ENCODE data around the gene HJV.
"Not testable (repeated sequence)": the region's sequence is repeated elsewhere in the genome, so short reads cannot be mapped to it uniquely, and the experiment has no call there.

HJV gene

DNA sequence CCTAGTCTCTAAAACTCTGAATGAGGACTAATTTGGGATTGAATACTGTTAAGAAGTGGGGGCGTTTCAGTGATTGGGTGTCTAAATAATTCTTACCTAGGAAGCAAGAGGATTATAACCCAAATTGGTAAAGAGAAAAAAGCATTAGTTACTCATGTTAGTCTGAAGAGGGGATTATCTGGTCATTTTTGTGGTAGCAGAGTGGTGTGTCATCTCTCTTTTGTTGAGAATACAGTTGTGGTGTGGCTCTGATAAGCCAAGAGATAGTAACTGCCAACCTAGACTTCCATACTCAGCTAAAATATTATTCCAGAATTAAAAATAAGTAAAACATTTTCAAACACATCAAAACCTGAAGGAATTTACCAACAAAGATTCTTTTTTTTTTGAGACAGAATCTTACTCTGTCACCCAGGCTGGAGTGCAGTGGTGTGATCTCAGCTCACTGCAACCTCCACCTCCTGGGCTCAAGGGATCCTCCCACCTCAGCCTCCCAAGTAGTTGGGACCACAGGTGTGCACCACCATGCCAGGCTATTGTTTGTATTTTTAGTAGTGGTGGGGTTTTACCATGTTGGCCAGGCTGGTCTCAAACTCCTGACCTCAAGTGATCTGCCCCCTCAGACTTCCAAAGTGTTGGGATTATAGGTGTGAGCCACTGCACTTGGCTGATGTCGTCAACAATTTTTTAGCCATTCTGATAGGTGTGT, 4.4 kb upstream of the HJV start:
- H3K27ac ChIP-seq, H3K4me3 ChIP-seq: not testable (repeated sequence)

DNA sequence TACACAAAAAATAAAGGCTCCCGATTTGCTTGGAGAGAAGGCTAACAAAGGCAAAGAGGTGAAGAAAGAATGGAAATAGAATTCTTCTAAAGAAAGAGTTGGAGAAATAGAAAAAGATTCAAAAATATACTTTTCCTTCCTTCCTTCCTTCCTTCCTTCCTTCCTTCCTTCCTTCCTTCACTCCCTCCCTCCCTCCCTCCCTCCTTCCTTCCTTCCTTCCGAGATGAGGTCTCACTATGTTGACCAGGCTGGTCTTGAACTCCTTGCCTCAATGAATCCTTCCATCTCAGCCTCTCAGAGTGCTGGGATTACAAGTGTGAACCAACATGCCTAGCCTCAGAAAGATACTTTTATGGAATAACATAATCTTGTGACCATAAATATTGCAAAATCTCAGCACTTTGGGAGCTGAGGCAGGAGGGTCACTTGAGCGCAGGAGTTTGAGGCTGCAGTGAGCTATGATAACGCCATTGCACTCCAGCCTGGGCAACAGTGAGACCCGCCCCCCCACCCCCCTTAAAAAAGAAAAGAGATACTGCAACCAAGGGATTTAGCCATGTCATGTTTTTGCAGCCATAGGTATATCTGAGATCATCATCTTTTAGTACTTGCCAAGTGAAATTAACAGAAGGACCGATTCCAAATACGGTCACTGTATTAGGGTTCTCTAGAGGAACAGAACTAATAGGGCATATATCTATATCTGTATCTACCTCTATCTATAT, 1.0 kb upstream of the HJV start:
- Histone ChIP-seq H3K4me3 (no peak overlapping the region), H3K27ac (no peak overlapping the region)

DNA sequence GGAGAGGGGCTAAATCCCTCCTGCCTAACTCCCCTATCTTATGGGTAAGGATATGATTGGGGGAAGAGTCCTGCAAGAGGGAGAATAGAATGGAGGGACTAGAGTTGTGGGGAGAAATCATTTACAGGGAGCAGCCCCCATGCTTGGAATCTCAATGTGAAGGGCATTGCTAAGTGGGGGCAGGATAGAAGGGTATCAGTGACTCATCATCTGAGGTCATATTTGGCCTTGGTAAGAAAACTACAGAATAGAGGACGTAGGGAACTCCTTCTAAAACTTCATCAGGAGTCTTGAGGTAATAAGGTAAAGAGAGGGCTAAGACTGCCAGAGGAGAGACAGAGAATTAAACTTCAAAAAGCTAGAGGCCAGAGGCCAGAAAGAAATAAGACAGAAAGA, 487 bp downstream of the HJV start:
- no peak overlapping the region for H3K27ac ChIP-seq
- no peak overlapping the region for H3K4me3 ChIP-seq

GRCh38 chr1:146020058-146021049, 1.2 kb downstream of the HJV start:
- Histone ChIP-seq H3K4me3 (no peak overlapping the region), H3K27ac (no peak overlapping the region)

DNA sequence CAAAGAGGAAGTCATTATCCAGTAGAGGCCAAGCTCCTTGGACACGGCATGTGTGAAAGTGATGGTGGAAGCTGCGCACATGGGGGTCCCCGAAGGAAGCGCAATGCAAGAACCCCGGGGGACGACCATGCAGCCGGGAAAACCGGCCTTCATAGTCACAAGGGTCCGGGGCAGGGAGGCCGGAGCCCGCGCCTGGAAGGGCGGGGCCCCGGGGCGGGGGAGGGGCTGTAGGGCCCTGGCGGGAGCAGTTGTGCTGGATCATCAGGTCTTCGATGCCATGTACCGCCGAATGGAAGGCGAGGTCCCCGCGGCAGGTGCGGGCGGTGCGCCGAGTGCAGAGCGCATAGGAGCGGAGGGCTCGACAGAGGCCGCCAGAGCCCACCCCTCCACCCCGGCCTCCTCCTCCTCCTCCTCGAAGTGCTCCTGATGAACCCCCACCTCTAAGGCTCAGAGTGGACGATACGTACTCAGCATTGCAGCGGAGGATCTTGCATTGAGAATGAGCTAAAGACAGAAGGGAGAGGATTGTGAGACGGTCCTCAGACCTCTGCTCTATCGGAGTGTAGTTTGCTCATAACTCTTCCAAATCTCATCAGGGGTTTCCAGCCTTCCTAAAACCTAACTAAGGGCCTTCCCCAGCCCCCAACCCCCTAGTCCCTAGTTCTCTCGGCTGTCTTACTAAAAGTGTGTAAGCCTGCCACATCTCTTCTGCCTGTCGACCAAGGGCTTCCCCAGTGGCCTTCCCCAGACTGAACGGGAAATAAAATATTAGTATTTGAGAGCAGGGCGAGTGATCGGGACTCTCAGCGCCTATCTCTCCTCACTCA, 2.1 kb downstream of the HJV start:
- Histone ChIP-seq H3K27ac (no peak overlapping the region), H3K4me3 (peak overlapping the region in 1 of 7 experiments; percentile 8)

GRCh38 chr1:146016891-146017290, 4.6 kb downstream of the HJV start:
- no peak overlapping the region for H3K4me3 ChIP-seq
- H3K27ac ChIP-seq = no peak overlapping the region

DNA sequence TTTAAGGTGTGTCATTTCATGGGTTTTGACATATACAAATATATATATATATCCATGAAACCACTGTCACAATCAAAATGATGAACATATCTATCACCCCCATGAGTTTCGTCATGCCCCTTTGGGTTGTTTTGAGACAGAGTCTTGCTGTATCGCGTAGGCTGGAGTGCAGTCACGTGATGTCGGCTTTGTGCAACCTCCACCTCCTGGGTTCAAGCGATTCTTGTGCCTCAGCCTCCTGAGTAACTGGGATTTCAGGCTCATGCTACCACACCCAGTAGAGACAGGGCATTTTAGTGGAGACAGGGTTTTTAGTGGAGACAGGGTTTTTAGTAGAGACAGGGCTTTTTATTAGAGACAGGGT, 8.0 kb downstream of the HJV start:
- H3K4me3 ChIP-seq = no peak overlapping the region
- H3K27ac ChIP-seq = no peak overlapping the region

- Histone ChIP-seq H3K27ac (no peak overlapping the region), H3K4me3 (no peak overlapping the region)
These were observed 8.6 kb downstream of the HJV start for GRCh38 chr1:146012703-146013558.

- H3K4me3 ChIP-seq = no peak overlapping the region
- peak overlapping the region in 10 of 21 experiments; percentile 12 to 63 (median 40) for H3K27ac ChIP-seq
These were observed 11.3 kb downstream of the HJV start for GRCh38 chr1:146010126-146010738.

GRCh38 chr1:146007489-146008133, 13.9 kb downstream of the HJV start:
- Histone ChIP-seq H3K4me3 (no peak overlapping the region), H3K27ac (peak overlapping the region in 13 of 21 experiments; percentile 6 to 82 (median 47))

GRCh38 chr1:146001709-146002108, 19.8 kb downstream of the HJV start:
- Histone ChIP-seq H3K4me3 (no peak overlapping the region), H3K27ac (peak overlapping the region in 9 of 21 experiments; percentile 16 to 70 (median 48))

DNA sequence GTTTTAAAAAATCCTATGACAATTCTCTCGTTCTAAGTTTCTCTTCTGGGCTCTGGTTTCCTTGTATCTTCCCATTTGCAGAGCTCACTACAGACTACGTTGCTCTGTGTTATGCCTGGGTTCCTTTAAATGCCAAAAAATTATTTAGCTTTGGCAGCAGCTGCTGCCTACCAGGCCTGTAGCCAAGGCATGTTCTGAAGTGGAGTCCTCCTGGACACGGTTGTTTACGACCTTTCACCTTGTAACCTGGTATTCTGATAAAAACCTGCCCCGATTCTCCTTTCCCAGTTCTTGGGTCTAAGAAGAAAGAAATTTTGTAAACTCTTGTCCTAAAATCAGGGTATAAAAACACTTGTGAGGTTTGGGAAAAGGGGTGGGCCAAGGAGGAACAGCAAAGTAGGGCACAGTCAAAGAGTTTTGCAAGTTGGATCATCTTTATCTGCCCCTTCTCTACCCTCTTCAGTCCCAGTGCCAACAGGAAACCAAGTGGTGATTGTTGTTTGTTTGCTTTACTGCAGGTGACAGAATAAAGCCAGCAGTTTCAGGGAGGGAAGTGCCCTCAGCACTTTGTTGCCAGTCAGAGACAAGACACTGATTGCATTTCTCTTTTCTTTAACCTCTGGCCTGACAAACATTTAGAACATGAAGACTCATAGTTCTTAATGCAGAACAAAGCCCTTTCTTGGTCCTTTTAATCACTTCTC, 22.1 kb downstream of the HJV start:
- no peak overlapping the region for H3K4me3 ChIP-seq
- peak overlapping the region in 20 of 21 experiments; percentile 34 to 100 (median 91) for H3K27ac ChIP-seq

GRCh38 chr1:145997718-145998023, 23.9 kb downstream of the HJV start:
- Histone ChIP-seq H3K4me3 (peak overlapping the region in 6 of 7 experiments; percentile 61 to 80 (median 64)), H3K27ac (peak overlapping the region; percentile 48 to 100 (median 95))

DNA sequence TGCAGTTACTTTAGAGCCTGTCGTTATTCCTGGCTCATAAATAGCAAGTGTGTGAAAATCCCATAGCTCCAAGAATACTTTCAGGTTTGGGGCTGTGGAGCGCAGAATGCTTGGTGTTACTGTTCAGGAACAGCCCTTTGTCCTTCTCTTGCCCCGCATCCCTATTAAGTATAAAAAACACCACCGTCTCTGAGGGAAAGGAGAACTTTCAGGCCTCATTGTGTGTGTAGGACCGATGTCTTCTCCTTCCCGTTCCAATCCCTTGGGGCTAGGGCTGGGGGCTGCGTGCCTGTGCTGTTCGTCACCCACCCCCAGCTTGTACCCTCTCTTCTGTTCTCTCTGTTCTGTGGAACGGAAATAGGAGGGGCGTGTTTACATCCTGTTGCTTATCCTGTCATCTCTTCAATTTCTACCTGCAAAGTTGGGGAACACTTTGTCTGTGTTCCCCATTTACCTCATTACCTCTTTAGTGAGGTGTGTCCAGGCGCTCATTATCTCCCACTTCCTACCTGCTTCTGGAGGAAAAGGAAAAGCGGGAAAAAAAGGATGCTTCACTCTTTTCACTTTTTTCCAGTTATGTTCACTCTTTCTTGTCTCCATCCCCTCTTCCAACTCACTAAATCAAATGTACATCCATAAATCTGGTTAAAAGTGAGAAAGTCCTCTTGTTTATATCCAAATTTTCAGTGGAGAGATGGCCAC, 24.4 kb downstream of the HJV start:
- H3K4me3 ChIP-seq = peak overlapping the region; percentile 61 to 80 (median 65)
- H3K27ac ChIP-seq = peak overlapping the region; percentile 48 to 100 (median 95)

GRCh38 chr1:145996433-145997015, 25.0 kb downstream of the HJV start, which contains the start of gene TXNIP:
TXNIP (minus strand) TSS chr1:145996579; CDS start chr1:145996266, 313 bp downstream.
- peak within 1 kb of the TSS; percentile 61 to 80 (median 65) for H3K4me3 ChIP-seq
- peak within 1 kb of the TSS; percentile 48 to 100 (median 95) for H3K27ac ChIP-seq

GRCh38 chr1:145995964-145996432, 25.5 kb downstream of the HJV start:
- peak overlapping the region; percentile 47 to 100 (median 95) for H3K27ac ChIP-seq
- H3K4me3 ChIP-seq = peak overlapping the region; percentile 61 to 80 (median 65)
